HG02981 (cell line): Measurements from ENCODE around the gene SLC9A5.

Source experiments
- ATAC-seq: cut with Tn5 transposase; IDR thresholded peaks from one replicate; pipeline ENCODE4 v1.9.1; 2021; ENCODE audit warnings: mild to moderate bottlenecking, moderate library complexity; ENCODE audit not compliant: unreplicated experiment

Gene SLC9A5

GRCh38 chr16:67304020-67304419 lies 55.2 kb downstream of the SLC9A5 start:
- no peak for ATAC-seq

DNA sequence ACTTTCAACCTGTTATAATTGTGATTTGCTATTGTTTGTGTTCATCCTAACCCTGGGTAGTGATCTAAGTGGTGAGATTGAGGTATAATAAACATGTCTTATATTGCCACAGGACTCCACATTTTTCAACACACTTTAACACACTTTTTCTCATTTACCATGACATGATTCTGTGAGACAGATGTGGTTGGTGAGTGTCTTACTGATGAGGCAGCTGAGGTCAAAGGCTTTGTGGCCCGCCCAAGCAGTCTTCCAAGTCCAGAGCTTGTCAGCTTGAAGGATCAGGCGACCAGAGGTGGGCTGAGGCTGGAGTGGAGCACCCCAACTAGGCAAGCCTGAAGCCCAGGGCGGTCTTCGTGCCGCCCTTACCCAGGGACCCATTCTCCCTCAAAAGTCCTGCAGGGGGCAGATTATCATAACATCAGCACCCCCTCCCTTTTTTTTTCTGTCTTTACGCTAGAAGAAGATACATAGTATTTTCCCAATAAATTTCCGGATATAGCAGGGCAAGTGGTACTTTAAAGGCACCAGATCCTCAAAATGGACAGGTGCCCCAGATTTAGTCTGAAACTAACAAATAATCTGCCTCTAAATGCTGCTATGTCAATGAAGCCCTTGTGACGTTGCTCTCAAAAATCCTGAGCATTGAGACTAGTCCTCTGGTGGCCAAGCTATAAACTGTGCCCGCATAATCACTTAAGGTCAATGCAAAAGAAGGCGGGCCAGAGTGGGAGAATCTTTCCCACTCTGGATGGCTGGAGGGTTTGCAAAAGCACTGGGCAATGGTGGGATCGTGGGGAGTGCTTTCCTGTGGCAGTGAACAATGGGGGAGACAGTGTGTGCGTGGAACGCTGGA lies 56.7 kb downstream of the SLC9A5 start:
- no peak for ATAC-seq

- no peak for ATAC-seq
Measured at GRCh38 chr16:67310561-67310960, 61.8 kb downstream of the SLC9A5 start.

DNA sequence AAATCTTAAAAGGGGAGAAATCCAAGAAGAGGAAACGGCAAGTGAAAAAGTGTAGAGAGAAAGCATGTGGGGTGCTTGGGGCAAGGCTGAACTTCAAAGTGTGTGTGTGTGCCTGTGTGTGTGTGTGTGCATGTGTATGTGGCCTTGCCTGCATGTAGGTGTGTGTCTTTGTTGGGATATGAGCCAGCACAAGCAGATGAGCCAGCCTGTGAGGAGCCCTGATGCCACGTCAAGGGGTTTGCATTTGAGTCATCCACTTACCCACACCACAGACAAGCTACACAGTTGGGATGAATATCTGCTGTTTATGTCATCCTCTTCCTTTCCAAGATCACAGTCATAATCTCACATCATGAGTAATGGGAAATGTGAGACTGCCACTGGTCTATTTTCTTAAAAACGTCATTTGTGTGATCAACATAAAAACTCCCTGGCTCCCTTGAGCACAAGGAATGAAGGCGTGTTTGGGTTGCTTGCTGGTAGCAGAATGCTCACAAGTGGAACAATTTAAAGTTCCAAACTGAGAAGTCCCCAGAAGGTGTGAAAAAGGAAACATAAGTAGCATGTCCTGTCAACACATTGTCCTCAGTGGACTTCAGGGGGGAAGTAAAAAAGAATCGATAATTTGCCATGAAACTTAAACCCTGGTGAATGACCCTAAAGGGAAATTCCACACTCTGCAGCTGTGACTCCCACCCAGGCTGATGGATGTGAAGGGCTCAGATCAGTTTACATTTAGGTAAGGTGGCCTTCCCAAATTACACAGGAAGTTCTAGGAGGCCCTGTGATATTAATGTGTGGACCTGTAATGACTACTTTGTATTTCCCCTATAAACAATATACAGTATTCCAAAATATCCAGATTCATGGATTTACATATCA lies 63.1 kb downstream of the SLC9A5 start:
- peak; percentile 70 for ATAC-seq

DNA sequence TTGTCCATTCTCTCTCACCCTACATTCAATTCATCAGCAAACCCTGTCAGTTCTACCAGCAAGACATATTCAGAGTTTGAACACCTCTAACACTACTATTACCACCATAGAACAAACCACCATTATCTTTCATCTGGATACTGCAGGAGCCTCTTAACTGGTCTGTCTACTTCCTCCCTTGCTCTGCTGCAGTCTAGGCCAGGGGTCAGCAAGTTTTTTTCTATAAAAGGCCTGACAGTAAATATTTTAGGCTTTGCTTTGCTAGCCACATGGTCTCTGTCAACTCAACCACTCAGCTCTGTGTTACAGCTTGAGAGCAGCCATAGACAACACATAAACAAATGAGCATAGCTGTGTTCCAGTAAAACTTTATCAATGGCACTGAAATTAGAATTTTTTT lies 63.9 kb downstream of the SLC9A5 start:
- ATAC-seq: no peak

- no peak for ATAC-seq
Measured at GRCh38 chr16:67317853-67318252, 69.1 kb downstream of the SLC9A5 start.
